NCI-H510A treated with DMSO at 0.1 percent for 48 hours (cell line): ENCODE measurements around the gene HOXA11.

ENCODE experiments used
- DNase-seq: peaks from one replicate; lab custom pipeline; 2025; lab: John Stamatoyannopoulos, UW

HOXA11 gene

DNA sequence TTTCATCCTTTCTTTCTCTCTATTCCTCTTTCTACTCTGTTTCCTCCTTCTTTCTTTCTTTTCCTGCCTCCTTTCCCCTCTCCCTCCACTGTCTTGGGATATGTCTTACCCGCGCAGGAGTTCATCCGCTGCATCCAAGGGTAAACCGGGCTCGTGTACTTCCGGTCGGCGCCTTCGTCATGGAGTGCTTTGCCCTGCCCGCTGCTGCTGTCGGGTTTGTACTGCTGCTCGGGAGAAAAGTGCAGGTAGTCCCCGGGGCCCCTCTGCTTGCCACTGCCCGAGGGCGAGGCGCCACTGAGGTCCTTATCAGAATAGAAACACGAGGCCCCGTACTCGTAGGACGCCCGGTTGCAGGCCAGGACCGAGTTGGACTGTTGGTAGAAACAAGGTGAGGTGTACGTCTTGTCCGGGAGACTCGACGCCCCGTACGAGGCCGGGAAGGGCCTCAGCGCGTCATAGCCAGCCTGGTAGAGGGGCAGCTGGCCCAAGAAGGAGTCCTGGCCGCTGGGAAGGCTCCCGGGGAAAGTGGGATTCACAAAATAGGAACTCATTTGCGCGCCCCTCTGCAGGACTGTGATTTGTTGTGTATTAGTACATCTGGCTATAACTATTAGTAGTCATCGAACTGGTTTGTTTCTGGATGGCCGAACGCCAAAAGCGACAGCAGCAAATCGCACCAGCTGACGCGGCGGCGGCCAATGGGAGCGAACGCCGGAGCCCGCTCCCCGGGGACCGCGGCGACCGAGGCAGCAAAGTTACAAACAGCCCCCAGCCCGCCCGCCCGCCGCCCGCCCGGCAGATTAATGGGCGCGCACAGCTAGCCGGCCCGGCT is 37.6 kb downstream of the HOXA11 start, which contains the start of gene HOXA6:
Gene HOXA6 (minus strand): TSS at position 576 of the 832 bp plus-strand sequence. CDS start 25 bp downstream, at position 551.
- DNase-seq = peak; percentile 82

DNA sequence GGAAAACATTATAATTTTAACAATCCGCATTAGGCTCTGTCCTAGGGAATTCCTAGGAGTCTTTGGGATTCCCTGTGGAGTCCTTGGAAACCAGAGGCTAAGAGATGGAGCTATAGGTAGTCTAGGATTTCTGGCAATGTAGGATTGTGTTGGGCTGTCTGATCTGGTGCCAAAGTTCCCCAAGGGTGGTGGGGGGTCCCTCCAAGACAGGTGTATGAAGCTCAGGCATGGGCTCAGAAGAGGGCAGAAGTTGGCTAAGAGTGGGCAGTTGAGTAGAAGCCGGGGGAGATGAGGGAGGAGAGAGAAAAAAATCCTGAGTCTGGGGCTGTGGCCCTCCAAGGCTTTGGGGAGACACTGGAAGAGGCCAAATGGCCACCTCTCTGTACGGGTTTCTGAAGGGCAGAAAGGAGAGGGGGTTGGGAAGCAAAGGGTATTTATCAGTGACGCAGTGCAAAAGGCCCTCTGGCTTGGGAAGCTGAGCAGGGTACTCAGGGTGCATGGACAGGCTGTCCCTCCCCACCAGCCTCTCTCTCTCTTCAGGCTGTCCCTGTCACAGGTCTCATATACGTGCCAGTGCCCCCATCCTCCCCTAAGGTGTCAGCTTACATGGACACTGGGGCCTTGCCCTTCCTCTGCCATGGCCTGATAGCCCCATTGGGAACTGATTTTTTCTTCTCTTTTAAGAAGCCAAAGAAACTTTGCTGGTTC is 38.4 kb downstream of the HOXA11 start:
- DNase-seq = peak; percentile 82

DNA sequence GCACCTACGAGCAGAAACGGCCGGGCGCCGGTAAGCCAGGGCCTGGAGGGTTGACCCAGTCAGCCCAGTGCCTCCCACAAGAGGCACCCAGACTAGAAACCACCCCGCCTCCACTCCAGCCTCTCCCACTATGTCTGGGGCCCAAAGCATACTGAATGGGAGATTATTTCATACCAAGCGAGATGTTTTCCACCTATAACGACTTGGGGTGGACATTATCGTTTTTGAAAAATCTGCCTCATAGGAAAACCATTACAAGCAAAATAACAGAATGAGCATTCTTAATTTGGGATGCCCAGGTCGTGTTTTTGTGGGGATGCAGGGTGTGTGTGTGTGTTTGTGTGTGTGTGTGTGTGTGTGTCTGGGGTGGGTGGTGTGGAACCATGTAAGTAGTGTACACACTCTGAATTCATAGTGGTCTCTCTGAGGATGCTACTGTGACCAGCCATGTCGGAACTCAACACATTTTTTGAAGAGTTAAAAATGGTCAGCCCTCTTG is 39.1 kb downstream of the HOXA11 start:
- DNase-seq = no peak

DNA sequence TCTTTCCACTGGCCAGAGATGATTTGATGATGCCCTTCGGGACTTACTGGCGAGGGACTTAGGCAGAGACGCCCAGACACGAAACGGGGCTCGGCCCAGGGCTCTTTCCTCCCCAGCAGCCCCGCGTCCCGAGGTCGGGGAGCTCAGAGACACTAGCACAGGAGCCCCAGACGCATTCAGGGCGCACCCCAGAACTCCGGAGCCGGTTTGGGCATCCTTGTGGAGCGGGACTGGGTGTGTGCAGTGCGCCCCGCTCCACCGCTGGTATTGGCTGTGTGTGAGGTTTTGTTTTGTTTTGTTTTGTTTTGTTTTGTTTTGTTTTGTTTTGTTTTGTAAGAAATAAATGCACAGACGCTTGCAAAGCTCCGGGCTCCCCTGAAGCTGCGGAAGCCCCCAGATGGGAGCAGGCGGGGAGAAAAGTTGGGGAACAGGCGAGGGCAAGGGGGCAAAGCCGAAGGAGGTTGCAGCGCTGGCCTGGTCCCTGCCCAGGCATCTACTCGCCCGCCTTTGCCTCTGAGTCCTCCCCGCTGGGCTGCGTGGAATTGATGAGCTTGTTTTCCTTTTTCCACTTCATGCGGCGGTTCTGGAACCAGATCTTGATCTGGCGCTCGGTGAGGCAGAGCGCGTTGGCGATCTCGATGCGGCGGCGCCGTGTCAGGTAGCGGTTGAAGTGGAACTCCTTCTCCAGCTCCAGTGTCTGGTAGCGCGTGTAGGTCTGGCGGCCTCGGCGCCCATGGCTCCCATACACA is 39.7 kb downstream of the HOXA11 start:
- DNase-seq = no peak

DNA sequence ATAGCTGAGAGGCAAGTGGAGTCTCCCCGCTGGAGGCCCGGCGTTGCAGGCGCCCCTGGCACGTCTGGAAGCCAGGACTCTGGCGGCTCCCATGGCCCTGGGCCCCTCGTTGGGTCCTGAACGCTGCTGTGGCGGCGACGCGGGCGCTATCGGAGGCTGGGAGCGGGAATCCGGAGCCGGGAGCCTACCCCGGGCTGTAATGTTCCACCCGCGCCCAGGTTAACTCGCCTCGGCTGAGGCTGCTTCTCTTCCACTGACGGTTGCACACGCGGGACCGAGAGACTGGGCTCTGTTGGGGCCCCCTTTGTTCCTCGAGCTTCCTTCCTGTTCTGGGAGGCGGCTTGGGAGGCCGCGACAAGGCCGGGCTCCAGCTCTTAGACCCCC is 40.3 kb downstream of the HOXA11 start:
- DNase-seq = no peak

DNA sequence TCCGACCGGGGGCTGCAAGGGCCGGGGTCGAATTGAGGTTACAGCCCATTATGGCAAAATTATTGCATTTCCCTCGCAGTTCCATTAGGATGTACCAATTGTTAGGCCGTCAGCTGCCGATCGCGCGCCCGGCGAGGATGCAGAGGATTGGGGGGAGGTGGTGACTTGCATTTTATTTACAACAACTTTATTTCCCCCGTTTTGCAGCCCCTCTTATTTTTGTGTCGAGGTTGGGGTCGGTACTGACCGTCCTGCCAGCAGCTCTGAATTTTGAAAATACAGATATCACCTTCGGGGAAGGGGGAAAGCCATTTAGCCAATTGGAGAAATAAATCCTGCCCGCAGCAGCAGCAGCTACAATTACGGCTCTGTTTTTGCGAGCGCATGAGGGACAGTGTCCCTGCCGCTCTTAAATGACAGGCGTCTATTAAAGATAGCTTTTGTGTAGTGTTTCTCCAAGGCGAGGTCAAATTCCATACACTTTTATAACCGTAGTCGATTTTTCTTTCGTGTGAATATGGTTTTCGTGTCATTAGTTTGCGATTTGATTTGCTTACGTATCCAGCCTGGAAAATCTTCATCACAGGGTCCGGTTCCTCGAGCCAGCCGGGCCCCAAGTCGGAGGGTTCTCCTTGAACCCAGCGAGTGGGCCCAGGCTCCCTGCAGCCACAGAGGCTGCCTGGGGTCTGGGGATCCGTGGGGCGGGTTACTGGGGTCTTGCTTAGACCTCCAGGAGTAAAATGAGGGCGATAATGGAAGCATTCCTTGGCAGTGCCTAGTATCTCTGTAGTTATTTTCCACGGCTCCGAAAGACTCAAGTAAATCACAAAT is 40.9 kb downstream of the HOXA11 start:
- no peak for DNase-seq

DNA sequence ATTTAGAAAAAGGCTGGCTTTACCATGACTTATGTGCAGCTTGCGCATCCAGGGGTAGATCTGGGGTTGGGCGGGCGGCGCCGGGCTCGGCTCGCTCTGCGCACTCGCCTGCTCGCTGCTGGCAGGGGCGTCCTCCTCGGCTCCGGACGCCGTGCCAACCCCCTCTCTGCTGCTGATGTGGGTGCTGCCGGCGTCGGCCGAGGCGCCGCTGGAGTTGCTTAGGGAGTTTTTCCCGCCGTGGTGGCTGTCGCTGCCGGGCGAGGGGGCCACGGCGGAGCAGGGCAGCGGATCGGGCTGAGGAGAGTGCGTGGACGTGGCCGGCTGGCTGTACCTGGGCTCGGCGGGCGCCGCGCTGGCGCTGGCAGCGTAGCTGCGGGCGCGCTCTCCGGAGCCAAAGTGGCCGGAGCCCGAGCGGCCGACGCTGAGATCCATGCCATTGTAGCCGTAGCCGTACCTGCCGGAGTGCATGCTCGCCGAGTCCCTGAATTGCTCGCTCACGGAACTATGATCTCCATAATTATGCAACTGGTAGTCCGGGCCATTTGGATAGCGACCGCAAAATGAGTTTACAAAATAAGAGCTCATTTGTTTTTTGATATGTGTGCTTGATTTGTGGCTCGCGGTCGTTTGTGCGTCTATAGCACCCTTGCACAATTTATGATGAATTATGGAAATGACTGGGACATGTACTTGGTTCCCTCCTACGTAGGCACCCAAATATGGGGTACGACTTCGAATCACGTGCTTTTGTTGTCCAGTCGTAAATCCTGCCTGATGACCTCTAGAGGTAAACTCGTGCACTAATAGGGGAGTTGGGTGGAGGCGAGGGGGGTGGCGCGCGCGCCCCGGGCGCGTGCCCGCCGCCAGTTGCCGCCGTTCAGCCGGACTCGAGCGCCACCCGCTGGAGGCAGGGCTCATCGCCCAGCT is 41.7 kb downstream of the HOXA11 start, which contains the start of gene HOXA5:
Gene HOXA5 (minus strand): TSS at position 659 of the 927 bp plus-strand sequence. CDS start 74 bp downstream, at position 585.
- peak; percentile 94 for DNase-seq

DNA sequence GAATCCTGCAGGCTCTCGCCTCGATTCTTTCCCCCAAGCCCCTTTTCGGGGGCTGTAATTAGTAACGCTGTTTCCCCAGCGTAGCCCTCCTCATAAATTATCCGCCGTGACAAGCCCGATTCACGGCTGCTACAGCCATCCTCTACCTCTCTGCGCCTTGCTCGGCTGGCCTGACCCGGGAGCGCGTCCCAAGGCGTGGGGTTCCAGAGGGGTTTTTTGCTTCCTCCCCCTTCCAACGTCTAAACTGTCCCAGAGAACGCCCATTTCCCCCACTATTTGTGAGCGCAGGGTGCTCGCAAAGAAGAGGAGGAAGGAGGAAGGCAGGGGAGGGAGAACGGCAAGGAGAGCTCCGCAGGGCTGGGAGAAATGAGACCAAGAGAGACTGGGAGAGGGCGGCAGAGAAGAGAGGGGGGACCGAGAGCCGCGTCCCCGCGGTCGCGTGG is 42.4 kb downstream of the HOXA11 start:
- peak; percentile 56 for DNase-seq

DNA sequence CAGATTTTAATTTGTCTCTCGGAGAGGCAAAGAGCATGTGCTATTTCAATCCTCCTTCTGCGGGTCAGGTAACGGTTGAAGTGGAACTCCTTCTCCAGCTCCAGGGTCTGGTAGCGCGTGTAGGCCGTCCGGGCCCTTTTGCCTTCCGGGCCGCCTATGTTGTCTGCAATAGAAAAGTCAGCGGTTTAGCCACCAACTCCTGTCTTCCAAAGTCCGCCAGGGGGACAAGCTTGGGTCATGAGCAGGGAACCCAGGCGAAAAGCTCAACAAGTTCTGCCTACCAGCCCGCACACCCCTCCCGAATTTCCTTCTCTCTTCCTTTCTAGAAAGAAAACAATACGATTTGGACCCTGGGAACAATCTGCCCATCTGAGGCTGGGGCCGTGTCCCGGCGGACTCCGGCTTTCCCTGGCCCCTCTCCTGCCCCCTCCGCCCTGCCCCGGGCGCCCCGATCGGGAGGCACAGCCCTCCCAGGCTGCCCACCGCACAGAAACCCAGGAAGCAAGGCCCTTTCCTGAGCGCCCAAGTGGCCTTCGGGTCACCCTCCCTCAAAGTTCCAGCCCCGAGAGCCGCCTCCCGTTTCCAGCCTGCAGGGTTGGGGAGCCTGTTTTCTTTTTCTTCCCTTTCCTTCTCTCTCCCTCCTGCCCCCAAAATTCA is 43.0 kb downstream of the HOXA11 start:
- DNase-seq = no peak

DNA sequence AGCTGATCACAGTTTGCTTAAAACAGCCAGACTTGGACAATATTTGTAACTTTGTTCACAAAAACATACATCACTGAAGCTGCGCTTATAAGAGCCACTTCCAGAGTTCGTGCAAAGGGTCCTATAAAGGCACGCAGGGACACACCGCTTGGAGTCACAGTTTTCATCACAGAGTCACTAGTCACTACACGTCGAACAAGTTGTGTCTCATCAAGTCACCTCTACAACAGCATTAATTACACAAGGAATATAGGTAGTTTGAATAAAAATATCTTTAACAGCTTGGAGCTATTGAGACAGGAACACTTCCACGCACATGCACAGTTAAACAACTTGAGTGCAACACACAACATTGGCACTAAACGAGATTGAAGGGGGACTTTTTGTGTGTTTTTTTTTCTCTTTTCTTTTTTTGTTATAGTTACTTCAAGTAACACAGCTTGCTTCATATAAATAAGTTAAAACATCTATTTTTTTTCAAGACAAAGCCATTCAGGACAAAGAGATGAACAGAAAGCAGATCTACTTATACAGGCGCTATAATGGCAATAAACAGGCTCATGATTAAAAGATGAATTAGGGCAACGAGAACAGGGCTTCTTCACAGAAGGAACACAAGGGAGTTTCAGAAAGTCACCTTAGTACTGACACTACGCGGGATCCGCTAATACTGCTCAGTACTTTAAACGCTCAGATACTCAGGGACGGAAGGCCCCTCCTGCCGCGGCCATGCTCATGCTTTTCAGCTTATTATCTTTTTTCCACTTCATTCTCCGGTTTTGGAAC is 43.7 kb downstream of the HOXA11 start:
- no peak for DNase-seq

DNA sequence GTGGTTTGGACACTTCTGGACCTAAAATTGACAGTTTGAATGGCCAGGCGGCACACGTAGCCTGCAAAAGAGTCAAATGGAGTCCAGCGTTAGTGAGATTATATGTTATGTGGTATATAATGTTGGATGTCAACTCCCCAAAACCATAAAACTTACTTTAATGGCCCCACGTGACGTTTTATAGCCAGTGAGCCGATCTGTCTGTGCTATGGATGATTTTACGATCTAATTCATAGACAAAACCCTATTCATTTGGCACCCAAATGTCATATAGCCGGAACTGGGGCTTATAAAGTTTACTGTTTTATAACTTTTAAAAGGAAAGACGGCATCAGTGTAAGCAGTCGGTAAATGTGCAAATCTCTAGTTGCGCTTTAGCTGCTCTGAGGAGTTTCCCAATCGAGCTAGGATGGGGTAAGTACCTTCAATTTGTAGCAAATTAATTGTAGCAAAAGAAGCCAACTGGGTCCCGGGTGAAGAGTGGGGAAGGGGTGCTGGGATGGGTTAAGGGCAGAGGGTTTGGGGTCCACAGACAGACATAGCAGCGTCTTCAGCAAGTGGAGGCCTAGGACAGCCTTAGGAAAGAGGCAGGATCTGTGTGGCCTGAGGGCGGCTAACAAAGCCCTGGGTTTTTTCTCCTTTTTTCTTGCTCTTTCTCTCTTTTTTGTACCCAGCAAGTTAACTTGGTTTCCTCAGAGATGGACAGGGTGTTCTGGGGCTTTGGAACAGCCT is 44.7 kb downstream of the HOXA11 start:
- DNase-seq = no peak

DNA sequence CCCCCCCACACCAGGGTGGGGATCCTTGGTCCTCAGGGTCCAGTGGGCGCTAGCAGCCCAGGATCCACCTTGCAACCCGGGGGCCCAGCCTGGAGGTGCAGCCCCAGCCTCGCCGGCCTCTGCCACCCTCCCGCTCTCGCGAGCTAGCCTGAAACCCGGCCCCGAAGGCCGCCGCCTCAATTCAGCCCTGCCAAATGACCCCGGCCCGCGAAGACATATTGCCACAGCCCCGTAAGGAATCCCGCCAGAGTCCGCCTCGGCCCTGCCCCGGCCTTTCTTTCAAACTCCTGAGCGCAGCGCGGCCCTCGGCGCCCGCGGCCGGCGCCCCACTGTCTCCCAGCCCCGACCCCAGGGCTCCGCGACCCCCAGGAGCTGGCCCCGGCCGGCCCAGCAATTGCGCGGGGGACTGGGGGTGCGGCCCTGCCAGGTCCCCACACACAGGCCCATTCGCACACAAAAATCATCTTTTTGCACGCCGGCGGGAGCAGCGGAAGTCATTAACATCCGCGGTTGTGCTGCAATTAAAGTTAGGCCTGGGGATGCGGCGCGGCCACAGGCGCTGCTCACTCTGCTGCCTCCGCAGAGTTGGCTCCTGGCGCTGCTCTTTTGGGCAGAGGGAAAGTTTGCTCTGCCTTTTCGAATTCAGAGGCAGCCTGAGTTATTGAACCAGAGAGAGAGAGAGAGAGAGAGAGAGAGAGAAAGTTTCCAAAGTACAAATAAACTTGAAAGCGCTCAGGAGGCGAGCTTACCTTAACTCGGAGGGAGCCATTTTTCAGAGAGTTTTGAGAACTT is 45.5 kb downstream of the HOXA11 start:
- no peak for DNase-seq

DNA sequence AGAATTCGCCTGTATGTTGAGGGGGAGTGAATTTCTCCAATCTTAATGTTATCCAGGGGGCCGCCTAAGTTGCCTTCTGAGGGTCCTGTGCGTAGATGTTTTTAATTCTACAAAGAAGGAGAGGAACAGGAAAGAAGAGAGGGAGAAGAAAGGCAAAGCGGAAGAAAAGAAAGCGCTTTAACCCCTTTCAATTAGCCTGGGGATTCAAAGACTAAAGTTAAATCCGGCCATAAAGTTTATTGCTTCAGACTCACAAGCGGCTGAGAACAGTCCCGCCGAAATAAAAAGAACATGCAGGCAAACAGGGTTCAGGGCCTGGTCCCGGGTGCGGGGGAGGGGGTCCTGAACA is 46.1 kb downstream of the HOXA11 start:
- DNase-seq = no peak

DNA sequence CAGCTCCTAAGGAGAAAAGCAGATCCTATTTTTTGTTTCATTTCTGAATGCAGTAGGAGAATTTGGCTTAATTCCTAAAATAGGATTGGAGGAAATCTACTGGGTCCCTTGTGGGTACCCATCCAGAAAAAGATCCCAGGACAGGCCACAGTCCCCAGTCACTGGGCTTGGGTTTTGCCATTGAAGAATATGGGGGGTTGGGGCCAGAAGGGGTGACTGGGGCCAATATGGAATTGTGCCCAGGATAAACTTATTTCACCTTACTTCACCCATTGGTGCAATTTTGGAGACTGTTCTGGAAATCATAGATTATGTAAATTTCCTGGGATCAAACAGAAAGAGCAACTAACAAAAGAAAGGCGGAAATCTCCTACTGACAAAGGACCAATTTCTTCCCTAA is 46.6 kb downstream of the HOXA11 start:
- DNase-seq = no peak

DNA sequence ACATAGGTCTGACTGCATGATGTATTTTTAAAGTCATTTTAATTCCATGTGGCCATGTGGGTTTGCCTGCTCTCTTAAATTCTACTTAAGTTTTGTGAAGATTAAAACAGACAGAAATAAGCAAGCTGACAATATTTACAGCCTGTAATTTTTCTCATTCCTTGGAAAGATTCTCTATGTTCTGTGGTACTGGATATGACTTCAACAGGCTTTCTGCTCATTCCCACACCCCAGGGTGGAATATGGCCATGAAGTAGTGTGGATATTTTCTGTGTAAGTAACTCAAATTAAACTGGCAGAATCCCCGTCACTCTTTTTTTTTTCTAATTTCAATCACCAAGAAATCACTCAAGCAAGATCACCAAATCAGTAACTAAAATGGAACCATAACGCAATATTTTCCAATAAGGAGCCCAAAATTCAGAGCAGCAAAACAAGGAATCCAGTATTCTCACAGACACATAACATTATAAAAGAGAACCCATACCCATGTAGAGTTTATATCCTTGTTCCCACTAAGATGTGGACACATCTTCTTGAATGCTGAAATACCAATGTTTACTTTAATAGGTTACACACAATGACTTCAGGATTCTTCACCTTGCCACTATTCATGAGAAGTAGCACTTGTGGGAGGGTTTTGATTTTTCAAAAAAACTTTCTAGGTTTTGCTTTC is 47.3 kb downstream of the HOXA11 start:
- DNase-seq = no peak

DNA sequence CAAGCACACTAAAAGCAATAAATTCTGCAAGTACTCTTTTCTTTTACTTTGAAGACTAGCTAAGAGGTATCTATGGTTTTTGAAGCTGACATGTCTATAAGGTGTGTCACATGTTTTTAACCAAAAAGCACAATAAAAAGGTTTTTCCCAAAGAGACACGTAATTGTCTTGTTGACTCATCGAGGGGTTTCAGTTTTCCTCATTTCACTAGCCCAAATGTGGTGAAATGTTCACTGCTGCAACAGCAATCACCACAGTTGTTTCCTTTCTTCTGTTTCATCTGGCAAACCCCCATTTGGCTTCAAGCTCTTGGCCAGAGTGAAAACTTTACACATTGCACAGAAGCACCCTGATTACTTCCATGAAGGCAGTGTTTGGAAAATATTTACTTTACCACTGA is 50.6 kb downstream of the HOXA11 start:
- no peak for DNase-seq
